Natural killer cell (primary cell): ENCODE results near the gene MDM4. TPM values are rescaled to one million over a fixed set of nuclear protein-coding genes. Genes with fewer than 3 reads are reported as not detected.

Source experiments
- ATAC-seq, 3 donors: fragments of 150-1000 bp in 2 of 3; fragments of 200-7000 bp in 1 of 3; cut with Tn5 transposase; 1 replicate in 1 of 3; 2 replicates in 2 of 3; pipeline ENCODE4 v1.10.0; 2021; ENCODE audit warnings: mild to moderate bottlenecking in 2 of 3, moderate library complexity in 2 of 3
- DNase-seq, 2 donors: peaks; one replicate each; pipeline versions ENCODE4 v3.0.0 to v3.0.0-alpha.2; 2013 to 2021; ENCODE audit warnings: mixed read lengths in 1 of 2
- H3K27ac ChIP-seq: one replicate; pipeline ENCODE4 v1.5.1; 2013; ENCODE audit warnings: mild to moderate bottlenecking, low read length
- H3K27me3 ChIP-seq: one replicate; pipeline ENCODE4 v1.6.1; 2013; ENCODE audit warnings: low read length; ENCODE audit not compliant: control insufficient read depth, insufficient read depth
- H3K36me3 ChIP-seq: one replicate; pipeline ENCODE4 v1.6.1; 2013; ENCODE audit warnings: low read length; ENCODE audit not compliant: control insufficient read depth, insufficient read depth
- H3K4me1 ChIP-seq: one replicate; pipeline ENCODE4 v1.6.1; 2013; ENCODE audit warnings: low read length; ENCODE audit not compliant: control insufficient read depth, insufficient read depth
- H3K4me3 ChIP-seq: one replicate; pipeline ENCODE4 v1.5.1; 2013; ENCODE audit warnings: low read length
- H3K9me3 ChIP-seq: one replicate; pipeline ENCODE4 v1.6.1; 2013; ENCODE audit warnings: low read length; ENCODE audit not compliant: control insufficient read depth, insufficient read depth
- H3K27ac Mint-ChIP-seq, 2 donors: one replicate each; pipeline ENCODE4 v1.8.0; 2022; ENCODE audit warnings: mild to moderate bottlenecking in 2 of 2, mixed read lengths in 2 of 2, moderate library complexity in 1 of 2
- H3K27me3 Mint-ChIP-seq, 2 donors: one replicate each; pipeline ENCODE4 v1.8.0; 2022; ENCODE audit warnings: low read depth in 2 of 2, mixed read lengths in 2 of 2
- H3K36me3 Mint-ChIP-seq: one replicate; pipeline ENCODE4 v1.8.0; 2022; ENCODE audit warnings: mixed read lengths
- H3K4me1 Mint-ChIP-seq, 2 donors: one replicate each; pipeline ENCODE4 v1.8.0; 2022; ENCODE audit warnings: mixed read lengths in 2 of 2
- H3K4me3 Mint-ChIP-seq: one replicate; pipeline ENCODE4 v1.8.0; 2022; ENCODE audit warnings: mild to moderate bottlenecking, moderate library complexity, mixed read lengths
- H3K9me3 Mint-ChIP-seq, 2 donors: one replicate each; pipeline ENCODE4 v1.8.0; 2022; ENCODE audit warnings: mixed read lengths in 2 of 2
- CTCF ChIP-seq: fragments of 200-600 bp; IDR thresholded peaks from one replicate; pipeline ENCODE4 v1.8.0; 2022; ENCODE audit warnings: antibody characterized with exemption
- WGBS: methylation state at CpG from one replicate; pipeline ENCODE4 v1.1.7; 2013; ENCODE audit warnings: missing lambda C conversion rate; ENCODE audit not compliant: insufficient coverage; 5-methylcytosine and 5-hydroxymethylcytosine counted together
- intact Hi-C: fragments of 100-400 bp; cut with micrococcal nuclease; formaldehyde crosslinking; loops from one replicate; pipeline ENCODE4 v1.14.2; 2022
- total RNA-seq, 4 donors: library from RNA; stranded (reverse); fragments of 120-200 nt in 1 of 4; gene quantifications; one replicate each; pipeline versions ENCODE4 v1.2.3 to v1.2.4, GENCODE V29; 2013 to 2022

Gene MDM4
- total RNA-seq, 3 donors from 2014 or later (not counting 1 experiment from before 2014, with no cell fraction given), result 295 to 324 (median 296) TPM

GRCh38 chr1:204494281-204495077 is 21.7 kb upstream of the MDM4 start, which contains the start of gene PIK3C2B:
PIK3C2B (minus strand) TSS chr1:204494805; CDS start chr1:204469802, 25,003 bp downstream.
- peak; percentile 81 to 90 (median 85) for ATAC-seq
- TF ChIP-seq CTCF, result peak; percentile 29
- Mint-ChIP-seq H3K27ac (peak within 1 kb of the TSS; percentile 90 to 95), H3K4me3 (peak within 1 kb of the TSS; percentile 96), H3K9me3 (no peaks in the 10 kb centered on the region), H3K27me3 (peaks cover 0 to 3% of the 10 kb centered on the region in 2 donors), H3K4me1 (peaks cover 35 to 43% of the 10 kb centered on the region in 2 donors), H3K36me3 (no peaks in the 10 kb centered on the region)
- no peaks in the 10 kb centered on the region for H3K36me3 ChIP-seq
- under 1% methylated on average over 67 of the region's 69 CpGs for WGBS
- peak within 1 kb of the TSS; percentile 78 for H3K4me3 ChIP-seq
- intact Hi-C loops, result loop anchor here (2.0 kb wide), 1 partner anchor 48 kb away; no protein-coding TSS in a partner anchor
- H3K27me3 ChIP-seq, result no peaks in the 10 kb centered on the region
- peak; percentile 61 to 83 for DNase-seq
- H3K4me1 ChIP-seq, result peaks cover 23% of the 10 kb centered on the region
- H3K9me3 ChIP-seq, result no peaks in the 10 kb centered on the region
- H3K27ac ChIP-seq, result peak within 1 kb of the TSS; percentile 76

GRCh38 chr1:204495078-204495753 is 21.0 kb upstream of the MDM4 start:
- peak overlapping the region; percentile 78 for H3K4me3 ChIP-seq
- WGBS, result 6% methylated on average over 8 of the region's 17 CpGs
- DNase-seq (peak; percentile 33 to 79), ATAC-seq (peak; percentile 61 to 71 (median 65))
- intact Hi-C loops, result loop anchor here (2.0 kb wide), 1 partner anchor 48 kb away; no protein-coding TSS in a partner anchor
- Mint-ChIP-seq H3K4me3 (peak overlapping the region; percentile 96), H3K36me3 (no peaks in the 10 kb centered on the region), H3K27ac (peak overlapping the region; percentile 90 to 95), H3K27me3 (peaks cover 0 to 3% of the 10 kb centered on the region in 2 donors), H3K4me1 (peaks cover 28 to 42% of the 10 kb centered on the region in 2 donors), H3K9me3 (no peaks in the 10 kb centered on the region)
- peaks cover 23% of the 10 kb centered on the region for H3K4me1 ChIP-seq
- no peaks in the 10 kb centered on the region for H3K36me3 ChIP-seq
- no peaks in the 10 kb centered on the region for H3K9me3 ChIP-seq
- H3K27me3 ChIP-seq, result no peaks in the 10 kb centered on the region
- peak overlapping the region; percentile 76 for H3K27ac ChIP-seq
- TF ChIP-seq CTCF, result no peak

GRCh38 chr1:204495777-204496176 is 20.4 kb upstream of the MDM4 start:
- H3K27ac Mint-ChIP-seq, result peak overlapping the region; percentile 90 to 95
- no peak for TF ChIP-seq CTCF
- peaks cover 22 to 39% of the 10 kb centered on the region in 2 donors for H3K4me1 Mint-ChIP-seq
- intact Hi-C loops, result loop anchor here (2.0 kb wide), 1 partner anchor 49 kb away; no protein-coding TSS in a partner anchor
- H3K36me3 Mint-ChIP-seq, result no peaks in the 10 kb centered on the region
- H3K9me3 Mint-ChIP-seq, result no peaks in the 10 kb centered on the region
- Histone ChIP-seq H3K4me1 (peaks cover 23% of the 10 kb centered on the region), H3K9me3 (no peaks in the 10 kb centered on the region), H3K36me3 (no peaks in the 10 kb centered on the region), H3K27me3 (no peaks in the 10 kb centered on the region), H3K27ac (no peak overlapping the region), H3K4me3 (no peak overlapping the region)
- no peak for DNase-seq
- H3K4me3 Mint-ChIP-seq, result peak overlapping the region; percentile 90
- 39% methylated on average over 2 of the region's 6 CpGs for WGBS
- ATAC-seq, result no peak
- H3K27me3 Mint-ChIP-seq, result peaks cover 0 to 3% of the 10 kb centered on the region in 2 donors
